ENCODE measurements around the gene CMPK2.

CMPK2 gene

GRCh38 chr2:6818012-6818411, 47.7 kb downstream of the CMPK2 start:
- no peak for FAIRE-seq
- DNase-seq (ENCODE audit: extremely low spot score, insufficient read length, low read depth) = no peak

- DNase-seq (ENCODE audit: extremely low spot score, insufficient read length, low read depth) (no peak), FAIRE-seq (no peak)
These were observed 50.8 kb downstream of the CMPK2 start for GRCh38 chr2:6814869-6815268.

GRCh38 chr2:6814312-6814711, 51.4 kb downstream of the CMPK2 start:
- DNase-seq (ENCODE audit: extremely low spot score, insufficient read length, low read depth) (no peak), FAIRE-seq (no peak)

GRCh38 chr2:6813573-6813972, 52.1 kb downstream of the CMPK2 start:
- no peak for FAIRE-seq
- no peak for DNase-seq (ENCODE audit: extremely low spot score, insufficient read length, low read depth)

GRCh38 chr2:6812857-6813530, 52.7 kb downstream of the CMPK2 start:
- FAIRE-seq (no peak), DNase-seq (ENCODE audit: extremely low spot score, insufficient read length, low read depth) (no peak)

GRCh38 chr2:6810961-6811360, 54.7 kb downstream of the CMPK2 start:
- FAIRE-seq = no peak

GRCh38 chr2:6808426-6808825, 57.3 kb downstream of the CMPK2 start:
- no peak for DNase-seq (ENCODE audit: extremely low spot score, insufficient read length, low read depth)
- FAIRE-seq = no peak

More at GRCh38 chr2:6810961-6811360, 54.7 kb downstream of the CMPK2 start:
- no peak for DNase-seq (ENCODE audit: extremely low spot score, insufficient read length, low read depth)

- FAIRE-seq = no peak
- no peak for DNase-seq (ENCODE audit: extremely low spot score, insufficient read length, low read depth)
These were observed 59.1 kb downstream of the CMPK2 start for GRCh38 chr2:6806604-6807003.

- no peak for FAIRE-seq
- no peak for DNase-seq (ENCODE audit: extremely low spot score, insufficient read length, low read depth)
These were observed 65.2 kb downstream of the CMPK2 start for GRCh38 chr2:6800553-6800952.

Data from GM18507 (cell line).